Lower lobe of right lung (tissue), 2 donors: ENCODE measurements around the gene TMEM252. TPM values are rescaled to one million over a fixed set of nuclear protein-coding genes. Genes with fewer than 3 reads are reported as not detected.

Source experiments
- ATAC-seq, 2 donors: fragments of 200-7000 bp; cut with Tn5 transposase; one replicate each; pipeline ENCODE4 v1.9.1; 2020 to 2022; ENCODE audit warnings: mild to moderate bottlenecking in 2 of 2, moderate library complexity in 2 of 2
- DNase-seq: peaks from one replicate; pipeline ENCODE4 v3.0.0-alpha.2; 2020
- H3K27ac ChIP-seq: fragments of 200-600 bp; one replicate; pipeline ENCODE4 v1.8.0; 2022
- H3K27me3 ChIP-seq: fragments of 200-600 bp; one replicate; pipeline ENCODE4 v1.8.0; 2022; ENCODE audit warnings: low read depth
- H3K36me3 ChIP-seq: fragments of 200-600 bp; one replicate; pipeline ENCODE4 v1.8.0; 2022; ENCODE audit warnings: mild to moderate bottlenecking
- H3K4me1 ChIP-seq: fragments of 200-600 bp; one replicate; pipeline ENCODE4 v1.8.0; 2022
- H3K4me3 ChIP-seq: fragments of 200-600 bp; one replicate; pipeline ENCODE4 v1.8.0; 2022; ENCODE audit warnings: mild to moderate bottlenecking
- H3K9me3 ChIP-seq: fragments of 200-600 bp; one replicate; pipeline ENCODE4 v1.8.0; 2022
- intact Hi-C: fragments of 100-400 bp; cut with DNase I; formaldehyde crosslinking; loops from one replicate; pipeline ENCODE4 v1.11.0; 2022
- total RNA-seq: library from RNA; stranded (reverse); fragmentation: NEBNext Ultra II Directional; extraction: Animal tissue kit (Norgen Biotek cat#: 25700); gene quantifications from one replicate; pipeline ENCODE4 v1.2.1, GENCODE V29; 2021
- TF ChIP-seq, protein P1 (sequence below): fragments of 200-600 bp; IDR thresholded peaks from one replicate; pipeline ENCODE4 v1.8.0; 2022; ENCODE audit warnings: antibody characterized with exemption, mild to moderate bottlenecking
- donor health status: DM: no; HTN: yes; CAD: no; lungs with severe emphysema.

TMEM252 gene
- total RNA-seq, 1 donor from 2014 or later = 0.30 TPM

DNA sequence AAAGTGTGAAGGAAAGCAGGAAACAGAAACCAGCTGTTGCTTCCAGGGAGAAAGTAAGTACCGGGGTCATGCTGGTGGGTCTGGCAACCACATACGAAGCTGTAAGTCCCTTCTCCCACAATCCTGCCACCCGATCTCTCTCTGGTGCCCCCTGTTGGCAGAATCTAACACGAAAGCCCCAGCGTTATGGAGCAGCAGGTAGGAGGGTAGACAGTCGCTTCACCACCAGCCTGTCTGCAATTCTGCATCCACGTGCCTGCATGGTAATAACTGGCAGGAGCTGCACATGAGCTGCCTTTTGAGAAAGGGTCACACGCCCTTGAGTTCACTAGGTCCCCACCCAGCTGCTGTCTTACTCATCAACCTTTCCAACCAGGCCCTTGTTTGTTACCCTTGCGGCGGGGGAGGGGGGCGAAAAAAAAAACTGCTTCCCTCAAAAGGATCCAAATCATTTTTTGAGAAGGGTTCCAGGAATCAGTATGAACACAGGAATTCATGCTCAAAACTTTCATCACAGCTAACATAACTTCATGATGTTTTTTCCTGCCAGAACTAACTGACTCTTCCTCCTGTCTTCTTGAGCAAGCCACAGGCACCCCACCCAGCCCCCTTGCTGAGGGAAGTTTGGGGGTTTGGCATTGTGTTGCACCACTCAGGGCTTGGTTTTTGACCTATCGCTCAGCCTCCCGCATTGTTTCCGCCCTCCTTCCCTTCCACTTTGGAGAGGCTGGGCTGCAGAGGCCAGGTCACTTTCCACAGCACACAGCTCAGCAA, 19.6 kb upstream of the TMEM252 start:
- ATAC-seq = peak; percentile 75 to 77
- TF ChIP-seq, protein P1, sequence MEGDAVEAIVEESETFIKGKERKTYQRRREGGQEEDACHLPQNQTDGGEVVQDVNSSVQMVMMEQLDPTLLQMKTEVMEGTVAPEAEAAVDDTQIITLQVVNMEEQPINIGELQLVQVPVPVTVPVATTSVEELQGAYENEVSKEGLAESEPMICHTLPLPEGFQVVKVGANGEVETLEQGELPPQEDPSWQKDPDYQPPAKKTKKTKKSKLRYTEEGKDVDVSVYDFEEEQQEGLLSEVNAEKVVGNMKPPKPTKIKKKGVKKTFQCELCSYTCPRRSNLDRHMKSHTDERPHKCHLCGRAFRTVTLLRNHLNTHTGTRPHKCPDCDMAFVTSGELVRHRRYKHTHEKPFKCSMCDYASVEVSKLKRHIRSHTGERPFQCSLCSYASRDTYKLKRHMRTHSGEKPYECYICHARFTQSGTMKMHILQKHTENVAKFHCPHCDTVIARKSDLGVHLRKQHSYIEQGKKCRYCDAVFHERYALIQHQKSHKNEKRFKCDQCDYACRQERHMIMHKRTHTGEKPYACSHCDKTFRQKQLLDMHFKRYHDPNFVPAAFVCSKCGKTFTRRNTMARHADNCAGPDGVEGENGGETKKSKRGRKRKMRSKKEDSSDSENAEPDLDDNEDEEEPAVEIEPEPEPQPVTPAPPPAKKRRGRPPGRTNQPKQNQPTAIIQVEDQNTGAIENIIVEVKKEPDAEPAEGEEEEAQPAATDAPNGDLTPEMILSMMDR = peak; percentile 46
- Histone ChIP-seq H3K27ac (peak overlapping the region; percentile 56), H3K36me3 (no peaks in the 10 kb centered on the region), H3K9me3 (no peaks in the 10 kb centered on the region), H3K4me3 (no peak overlapping the region), H3K4me1 (peaks cover 38% of the 10 kb centered on the region), H3K27me3 (no peaks in the 10 kb centered on the region)
- DNase-seq = peak; percentile 71
- intact Hi-C loops = no loop called here

DNA sequence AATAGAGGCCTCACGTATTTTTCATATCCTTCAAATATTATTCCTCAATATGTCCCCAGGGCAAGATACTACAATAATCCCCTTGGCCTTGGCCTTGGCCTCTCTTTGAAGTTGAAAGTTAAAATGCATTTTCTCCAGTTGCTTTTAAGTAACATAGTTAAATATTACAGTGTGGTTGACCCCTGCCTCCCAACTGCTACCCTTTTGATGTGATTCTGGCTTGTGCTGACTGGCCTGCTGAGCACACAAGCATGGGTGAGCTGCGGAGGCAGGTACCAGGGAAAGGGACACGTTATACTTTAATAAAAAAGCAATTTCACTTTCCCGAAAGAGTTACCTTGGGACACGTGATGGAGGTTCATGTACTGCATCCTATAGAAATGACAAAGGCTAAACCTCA, 17.9 kb upstream of the TMEM252 start:
- Histone ChIP-seq H3K4me1 (peaks cover 26% of the 10 kb centered on the region), H3K36me3 (no peaks in the 10 kb centered on the region), H3K27me3 (no peaks in the 10 kb centered on the region), H3K27ac (no peak overlapping the region), H3K9me3 (no peaks in the 10 kb centered on the region), H3K4me3 (no peak overlapping the region)
- DNase-seq (no peak), ATAC-seq (no peak)
- TF ChIP-seq, protein P1 = no peak
- intact Hi-C loops = no loop called here

DNA sequence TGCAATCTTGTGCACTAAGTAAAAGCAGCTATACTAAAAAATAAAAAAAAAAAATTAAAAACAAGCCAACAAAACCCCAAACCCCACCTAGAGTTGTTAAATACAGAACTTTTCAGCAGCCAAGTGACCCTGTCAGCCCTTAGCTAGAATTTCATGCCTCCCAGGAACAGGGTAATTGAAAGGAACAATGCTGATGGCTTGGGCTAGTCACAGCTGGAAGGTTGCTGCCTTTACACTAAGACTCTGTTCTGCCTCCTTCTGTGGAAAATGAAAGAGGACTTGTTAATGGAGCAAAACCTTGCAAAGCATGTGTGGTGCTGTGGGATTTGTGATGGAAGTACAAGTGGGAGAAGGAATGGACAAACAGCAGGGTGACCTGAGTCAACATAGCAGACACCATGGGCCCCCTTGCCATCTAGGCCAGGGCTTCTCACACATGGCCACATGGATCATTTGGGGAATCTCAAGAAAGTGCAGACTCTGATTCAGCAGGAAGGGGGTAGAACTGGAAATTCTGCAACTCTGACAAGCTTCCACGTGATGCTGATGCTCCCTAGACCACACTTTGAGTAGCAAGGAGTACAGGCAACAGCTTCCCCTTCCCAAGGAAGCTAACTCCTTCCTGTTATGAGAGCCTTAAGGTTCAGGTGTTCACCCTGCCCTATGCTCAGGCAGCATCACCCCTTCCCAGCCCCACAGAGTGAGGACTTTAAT, 14.9 kb upstream of the TMEM252 start:
- Histone ChIP-seq H3K4me1 (peaks cover 6% of the 10 kb centered on the region), H3K36me3 (no peaks in the 10 kb centered on the region), H3K4me3 (no peak overlapping the region), H3K9me3 (no peaks in the 10 kb centered on the region), H3K27me3 (no peaks in the 10 kb centered on the region), H3K27ac (no peak overlapping the region)
- intact Hi-C loops = no loop called here
- DNase-seq (no peak), ATAC-seq (peak in 1 of 2 donors; percentile 3)
- TF ChIP-seq, protein P1 = no peak

DNA sequence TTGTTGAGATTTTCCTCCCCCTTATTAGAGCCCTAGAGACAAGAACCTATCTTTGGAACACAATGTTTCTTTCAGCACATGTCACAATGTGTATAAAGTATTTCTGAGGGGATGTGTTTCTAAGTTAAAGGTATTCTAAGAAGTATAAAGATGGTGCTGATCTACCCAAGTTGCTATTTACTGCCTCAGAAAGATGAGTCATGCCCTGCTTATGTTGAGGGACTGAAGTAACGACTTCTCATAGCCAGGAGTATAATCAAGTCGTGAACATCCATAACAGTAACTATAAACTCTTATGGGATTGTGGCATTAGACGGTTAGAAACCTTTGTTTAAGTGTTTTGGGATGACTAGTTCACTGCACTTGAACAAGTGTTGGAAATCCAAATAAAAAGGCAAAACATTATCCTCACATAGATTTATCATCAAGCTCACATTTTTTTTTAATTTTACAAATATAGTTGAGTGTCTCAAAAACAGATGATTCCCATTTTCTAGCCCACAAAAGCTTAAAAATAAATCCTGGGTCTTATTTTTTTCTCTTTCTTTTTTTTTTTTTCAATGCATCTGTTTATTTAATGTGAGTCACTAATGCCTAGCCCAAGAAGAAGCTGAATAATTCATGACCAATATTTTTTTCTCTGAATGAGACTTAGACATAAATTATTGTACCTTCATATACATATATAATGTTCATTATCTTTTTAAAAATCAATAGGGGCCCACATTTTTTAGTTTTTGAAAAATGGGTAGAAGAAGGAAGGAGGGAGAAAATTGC, 12.2 kb upstream of the TMEM252 start:
- peak in 1 of 2 donors; percentile 28 for ATAC-seq
- DNase-seq = no peak
- Histone ChIP-seq H3K4me3 (no peak overlapping the region), H3K27me3 (no peaks in the 10 kb centered on the region), H3K4me1 (no peaks in the 10 kb centered on the region), H3K9me3 (no peaks in the 10 kb centered on the region), H3K27ac (no peak overlapping the region), H3K36me3 (no peaks in the 10 kb centered on the region)
- intact Hi-C loops = no loop called here
- TF ChIP-seq, protein P1 = no peak

DNA sequence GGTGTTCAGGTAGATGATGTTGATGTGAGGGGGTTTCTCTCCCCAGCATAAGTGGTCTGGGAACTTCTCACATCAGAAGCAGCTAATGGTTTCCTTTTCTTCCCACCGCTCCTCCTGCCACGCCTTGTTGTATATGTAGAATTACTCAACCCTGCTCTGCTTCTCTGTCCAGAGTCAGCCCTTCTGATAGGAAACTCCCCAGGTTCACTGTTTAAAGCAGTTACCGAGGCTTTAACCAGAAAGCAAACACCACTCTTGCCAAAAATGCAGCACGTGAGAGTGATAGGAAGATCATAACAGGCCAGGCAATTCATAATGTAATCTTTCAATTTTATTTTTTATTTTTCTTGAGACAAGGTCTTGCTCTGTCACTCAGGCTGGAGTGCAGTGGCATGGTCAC, 10.5 kb upstream of the TMEM252 start:
- intact Hi-C loops = no loop called here
- Histone ChIP-seq H3K9me3 (no peaks in the 10 kb centered on the region), H3K27me3 (no peaks in the 10 kb centered on the region), H3K4me3 (no peak overlapping the region), H3K36me3 (no peaks in the 10 kb centered on the region), H3K27ac (no peak overlapping the region), H3K4me1 (no peaks in the 10 kb centered on the region)
- DNase-seq (no peak), ATAC-seq (peak; percentile 45 to 52)
- TF ChIP-seq, protein P1 = no peak
